RWPE1 (cell line): ENCODE data around the gene CCNF.
"Not testable (repeated sequence)": the region's sequence is repeated elsewhere in the genome, so short reads cannot be mapped to it uniquely, and the experiment has no call there.

ENCODE experiments used
- CTCF ChIA-PET: fragments of 350-600 bp; sonication (Branson Sonifier 250); formaldehyde crosslinking; extraction: SDS; loops from one replicate; lab custom pipeline; 2021; lab: Yijun Ruan, JAX
- POLR2A ChIA-PET: fragments of 400-600 bp; formaldehyde crosslinking; extraction: SDS; loops from one replicate; lab custom pipeline; 2020; ENCODE audit warnings: antibody characterized with exemption; ENCODE audit not compliant: low non-redundant PET; lab: Yijun Ruan, JAX
- DNase-seq: peaks from one replicate; pipeline ENCODE4 v3.0.0; 2012; ENCODE audit warnings: low spot score
- H3K27ac ChIP-seq: fragments of 450-650 bp; 2 replicates; pipeline ENCODE4 v1.5.1; 2017
- CTCF ChIP-seq: fragments of 450-650 bp; conservative IDR thresholded peaks from 2 replicates; pipeline ENCODE4 v1.5.1; 2017; ENCODE audit warnings: low read depth, mild to moderate bottlenecking

Gene CCNF

GRCh38 chr16:2436110-2436509, 6.9 kb downstream of the CCNF start:
- POLR2A ChIA-PET = interaction anchor here (0.7 kb wide), 1 partner anchor 33 kb away, joined by 4 read pairs; no protein-coding TSS in a partner anchor
- H3K27ac ChIP-seq = peak overlapping the region; percentile 44
- CTCF ChIA-PET = no interaction called here
- DNase-seq = no peak
- no peak for TF ChIP-seq CTCF

- peak overlapping the region; percentile 44; the same call in 1 of the 2 replicates for H3K27ac ChIP-seq
- ChIA-PET CTCF (interaction anchor here (0.7 kb wide), 1 partner anchor 348 kb away, joined by 3 read pairs; no protein-coding TSS in a partner anchor), POLR2A (no interaction called here)
- no peak for TF ChIP-seq CTCF
- no peak for DNase-seq
Observed at GRCh38 chr16:2437032-2437790, 8.0 kb downstream of the CCNF start.

DNA sequence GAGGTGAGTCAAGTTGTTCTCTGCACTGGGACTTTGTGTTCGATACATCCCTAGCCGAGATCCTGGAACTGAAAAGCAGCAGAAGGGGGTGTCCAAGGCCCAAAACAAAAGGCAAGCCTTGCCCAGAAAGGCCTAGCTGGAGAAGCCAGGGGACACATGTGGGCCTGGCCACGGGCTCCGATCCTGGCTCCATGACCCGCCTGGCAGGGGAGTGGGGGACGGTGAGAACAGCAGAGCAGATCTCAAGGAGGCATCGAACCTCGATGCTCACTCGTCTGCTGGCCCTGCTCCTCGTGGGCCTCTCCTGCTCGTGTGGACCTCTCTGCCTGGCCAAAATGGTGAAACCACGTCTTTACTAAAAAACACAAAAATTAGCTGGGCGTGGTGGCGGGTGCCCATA, 8.9 kb downstream of the CCNF start:
- CTCF ChIA-PET = no interaction called here
- POLR2A ChIA-PET = no interaction called here
- no peak for DNase-seq
- TF ChIP-seq CTCF = no peak
- H3K27ac ChIP-seq = no peak overlapping the region

- TF ChIP-seq CTCF = no peak
- H3K27ac ChIP-seq = peak overlapping the region; percentile 12
- POLR2A ChIA-PET = no interaction called here
- CTCF ChIA-PET = interaction anchor here (0.6 to 1.5 kb wide), 5 partner anchors 9 to 99 kb away, joined by 3 to 6 read pairs (median 4); partner anchors contain the start of gene ABCA3
- DNase-seq = no peak
Observed at GRCh38 chr16:2439598-2439997, 10.4 kb downstream of the CCNF start.

GRCh38 chr16:2441143-2441804, 12.0 kb downstream of the CCNF start:
- peak overlapping the region; percentile 18; the same call in 1 of the 2 replicates for H3K27ac ChIP-seq
- DNase-seq, POLR2A ChIA-PET: not testable (repeated sequence)
- CTCF ChIA-PET = interaction anchor here (0.7 to 1.5 kb wide), 2 partner anchors 11 to 226 kb away, joined by 5 to 6 read pairs; no protein-coding TSS in a partner anchor

GRCh38 chr16:2443555-2443954, 14.3 kb downstream of the CCNF start:
- ChIA-PET POLR2A (no interaction called here), CTCF (interaction anchor here (0.6 kb wide), 1 partner anchor 103 kb away, joined by 3 read pairs; the partner anchor contains the start of gene ABCA3)
- no peak for TF ChIP-seq CTCF
- no peak for DNase-seq
- no peak overlapping the region for H3K27ac ChIP-seq
